ENCODE results near the gene WDR49. TPM values are rescaled to one million over a fixed set of nuclear protein-coding genes. Genes with fewer than 3 reads are reported as not detected.

WDR49 gene
- total and polyA plus RNA-seq, 4 donors = 1.4 to 33.9 (median 9.8) TPM

DNA sequence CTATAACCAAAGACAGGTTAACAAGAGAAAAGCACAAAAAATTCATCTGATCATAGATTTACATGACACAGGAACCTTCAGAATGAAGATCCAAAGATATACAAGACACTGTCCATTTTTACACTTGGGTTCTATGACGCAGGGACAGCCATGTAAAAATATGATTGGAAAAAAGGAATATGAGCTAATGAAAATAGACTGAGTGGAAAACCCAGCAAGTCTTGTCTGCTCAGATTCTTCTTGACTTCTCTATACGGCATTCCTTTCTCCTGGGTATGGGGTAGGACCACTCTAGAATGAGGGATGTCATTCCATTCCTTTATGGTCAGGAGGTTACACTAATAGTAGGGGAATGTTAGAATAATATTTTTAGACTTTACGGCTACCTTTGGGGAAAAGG, 46.9 kb downstream of the WDR49 start:
- ATAC-seq (ENCODE audit: insufficient read depth, low FRiP score) = no peak

DNA sequence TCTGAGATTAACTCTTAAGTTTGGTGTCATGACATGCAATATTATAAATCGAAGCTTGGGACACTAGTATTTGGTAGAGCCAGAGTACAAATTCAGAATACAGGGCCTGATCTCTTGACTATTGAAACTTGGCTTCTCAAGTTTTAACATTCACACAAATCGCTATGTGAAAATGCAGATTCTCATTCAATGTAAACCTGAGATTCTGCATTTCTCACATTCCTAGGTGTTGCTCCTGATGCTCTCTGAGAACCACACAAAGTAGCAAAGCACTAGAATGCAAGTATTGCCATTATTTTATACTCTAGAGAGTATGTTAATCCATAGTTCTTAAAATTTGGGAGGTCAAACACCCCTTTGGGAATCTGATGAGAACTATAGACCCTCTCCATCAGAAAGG, 47.9 kb downstream of the WDR49 start:
- TF ChIP-seq, protein P1, sequence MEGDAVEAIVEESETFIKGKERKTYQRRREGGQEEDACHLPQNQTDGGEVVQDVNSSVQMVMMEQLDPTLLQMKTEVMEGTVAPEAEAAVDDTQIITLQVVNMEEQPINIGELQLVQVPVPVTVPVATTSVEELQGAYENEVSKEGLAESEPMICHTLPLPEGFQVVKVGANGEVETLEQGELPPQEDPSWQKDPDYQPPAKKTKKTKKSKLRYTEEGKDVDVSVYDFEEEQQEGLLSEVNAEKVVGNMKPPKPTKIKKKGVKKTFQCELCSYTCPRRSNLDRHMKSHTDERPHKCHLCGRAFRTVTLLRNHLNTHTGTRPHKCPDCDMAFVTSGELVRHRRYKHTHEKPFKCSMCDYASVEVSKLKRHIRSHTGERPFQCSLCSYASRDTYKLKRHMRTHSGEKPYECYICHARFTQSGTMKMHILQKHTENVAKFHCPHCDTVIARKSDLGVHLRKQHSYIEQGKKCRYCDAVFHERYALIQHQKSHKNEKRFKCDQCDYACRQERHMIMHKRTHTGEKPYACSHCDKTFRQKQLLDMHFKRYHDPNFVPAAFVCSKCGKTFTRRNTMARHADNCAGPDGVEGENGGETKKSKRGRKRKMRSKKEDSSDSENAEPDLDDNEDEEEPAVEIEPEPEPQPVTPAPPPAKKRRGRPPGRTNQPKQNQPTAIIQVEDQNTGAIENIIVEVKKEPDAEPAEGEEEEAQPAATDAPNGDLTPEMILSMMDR (IDR thresholded peaks at IDR 0.05; ENCODE audit: control extremely low read depth, extremely low read depth) = no peak
- no peaks in the 10 kb centered on the region for H3K27me3 ChIP-seq (ENCODE audit: control insufficient read depth in 3 of 3, insufficient read depth in 3 of 3, low read length in 2 of 3)
- no peak for ATAC-seq (ENCODE audit: insufficient read depth, low FRiP score)
- no peak for DNase-seq
- H3K4me1 ChIP-seq (ENCODE audit: control insufficient read depth in 5 of 5, insufficient read depth in 5 of 5, low read length in 5 of 5) = no peaks in the 10 kb centered on the region
- H3K27ac ChIP-seq (ENCODE audit: low read depth in 1 of 2, low read length in 1 of 2) = no peak overlapping the region
- H3K9ac ChIP-seq (ENCODE audit: insufficient read depth in 1 of 2, low read length in 2 of 2) = no peak overlapping the region
- H3K36me3 ChIP-seq (ENCODE audit: control insufficient read depth in 4 of 4, insufficient read depth in 4 of 4, low read length in 4 of 4) = no peaks in the 10 kb centered on the region
- WGBS, 2 donors = 76 to 86% methylated on average over 2 of the region's 2 CpGs
- no peak overlapping the region for H3K4me3 ChIP-seq
- no peaks in the 10 kb centered on the region for H3K9me3 ChIP-seq (ENCODE audit: control insufficient read depth in 4 of 4, insufficient read depth in 3 of 4, low read length in 3 of 4)

More for the DNA sequence above, 46.9 kb downstream of the WDR49 start:
- Histone ChIP-seq H3K36me3 (ENCODE audit: control insufficient read depth in 4 of 4, insufficient read depth in 4 of 4, low read length in 4 of 4) (no peaks in the 10 kb centered on the region), H3K9me3 (ENCODE audit: control insufficient read depth in 4 of 4, insufficient read depth in 3 of 4, low read length in 3 of 4) (no peaks in the 10 kb centered on the region), H3K4me3 (no peak overlapping the region), H3K4me1 (ENCODE audit: control insufficient read depth in 5 of 5, insufficient read depth in 5 of 5, low read length in 5 of 5) (no peaks in the 10 kb centered on the region), H3K27me3 (ENCODE audit: control insufficient read depth in 3 of 3, insufficient read depth in 3 of 3, low read length in 2 of 3) (no peaks in the 10 kb centered on the region), H3K9ac (ENCODE audit: insufficient read depth in 1 of 2, low read length in 2 of 2) (no peak overlapping the region), H3K27ac (ENCODE audit: low read depth in 1 of 2, low read length in 1 of 2) (no peak overlapping the region)
- DNase-seq = no peak
- WGBS, 2 donors = 93 to 94% methylated on average over 3 of the region's 3 CpGs
- TF ChIP-seq, protein P1 (IDR thresholded peaks at IDR 0.05; ENCODE audit: control extremely low read depth, extremely low read depth) = no peak

DNA sequence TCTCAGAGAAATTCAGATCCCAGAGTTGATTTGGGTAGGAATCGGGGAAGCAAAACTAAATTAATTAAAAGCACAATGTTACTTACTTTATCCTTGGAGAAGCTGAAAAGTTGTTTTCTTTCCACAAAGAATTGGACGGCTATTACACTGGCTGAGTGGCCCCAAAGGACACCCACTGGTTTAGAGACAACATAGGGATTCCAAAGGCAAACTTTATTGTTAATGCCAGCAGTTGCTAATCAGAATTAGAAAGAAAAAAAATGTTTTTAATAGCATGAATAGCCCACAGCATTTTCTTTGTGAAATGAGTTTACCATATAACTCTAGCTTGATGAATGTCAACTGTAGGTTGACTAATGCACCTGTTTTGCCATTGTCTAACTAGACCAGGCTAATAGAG, 51.7 kb downstream of the WDR49 start:
- TF ChIP-seq, protein P1 (IDR thresholded peaks at IDR 0.05; ENCODE audit: control extremely low read depth, extremely low read depth) = no peak
- DNase-seq (no peak), ATAC-seq (ENCODE audit: insufficient read depth, low FRiP score) (no peak)
- H3K4me3 ChIP-seq = no peak overlapping the region
- no peaks in the 10 kb centered on the region for H3K27me3 ChIP-seq (ENCODE audit: control insufficient read depth in 3 of 3, insufficient read depth in 3 of 3, low read length in 2 of 3)
- peaks cover 0 to 8% (median 2%) of the 10 kb centered on the region in 4 donors for H3K9me3 ChIP-seq (ENCODE audit: control insufficient read depth in 4 of 4, insufficient read depth in 3 of 4, low read length in 3 of 4)
- H3K4me1 ChIP-seq (ENCODE audit: control insufficient read depth in 5 of 5, insufficient read depth in 5 of 5, low read length in 5 of 5) = no peaks in the 10 kb centered on the region
- H3K9ac ChIP-seq (ENCODE audit: insufficient read depth in 1 of 2, low read length in 2 of 2) = no peak overlapping the region
- 82 to 84% methylated on average over 2 of the region's 2 CpGs for WGBS, 2 donors
- no peak overlapping the region for H3K27ac ChIP-seq (ENCODE audit: low read depth in 1 of 2, low read length in 1 of 2)
- H3K36me3 ChIP-seq (ENCODE audit: control insufficient read depth in 4 of 4, insufficient read depth in 4 of 4, low read length in 4 of 4) = no peaks in the 10 kb centered on the region

DNA sequence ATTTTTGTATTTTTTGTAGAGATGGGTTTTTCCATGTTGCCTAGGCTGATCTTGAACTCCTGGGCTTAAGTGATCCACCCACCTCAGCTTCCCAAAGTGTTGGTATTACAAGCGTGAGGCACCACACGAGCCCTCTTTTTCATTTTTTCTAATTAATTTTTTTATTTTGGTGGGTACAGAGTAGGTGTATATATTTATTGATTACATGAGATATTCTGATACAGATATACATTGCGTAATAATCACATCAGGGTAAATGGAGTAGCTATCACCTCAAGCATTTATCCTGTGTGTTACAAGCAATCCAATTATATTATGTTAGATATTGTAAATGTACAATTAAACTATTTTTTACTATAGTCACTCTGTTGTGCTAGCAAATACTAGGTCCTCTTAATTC, 66.1 kb downstream of the WDR49 start:
- Histone ChIP-seq H3K4me1 (ENCODE audit: control insufficient read depth in 5 of 5, insufficient read depth in 5 of 5, low read length in 5 of 5) (no peaks in the 10 kb centered on the region), H3K9me3 (ENCODE audit: control insufficient read depth in 4 of 4, insufficient read depth in 3 of 4, low read length in 3 of 4) (no peaks in the 10 kb centered on the region), H3K27ac (ENCODE audit: low read depth in 1 of 2, low read length in 1 of 2) (no peak overlapping the region), H3K36me3 (ENCODE audit: control insufficient read depth in 4 of 4, insufficient read depth in 4 of 4, low read length in 4 of 4) (no peaks in the 10 kb centered on the region), H3K27me3 (ENCODE audit: control insufficient read depth in 3 of 3, insufficient read depth in 3 of 3, low read length in 2 of 3) (no peaks in the 10 kb centered on the region), H3K4me3 (no peak overlapping the region), H3K9ac (ENCODE audit: insufficient read depth in 1 of 2, low read length in 2 of 2) (no peak overlapping the region)
- no peak for DNase-seq
- TF ChIP-seq, protein P1 (IDR thresholded peaks at IDR 0.05; ENCODE audit: control extremely low read depth, extremely low read depth) = no peak
- 93 to 96% methylated on average over 3 of the region's 3 CpGs for WGBS, 2 donors
- ATAC-seq (ENCODE audit: insufficient read depth, low FRiP score) = no peak

Data from lung (tissue), 12 donors.